Endothelial cell of umbilical vein (primary cell): ENCODE data around the gene LRRN3. TPM values are rescaled to one million over a fixed set of nuclear protein-coding genes. Genes with fewer than 3 reads are reported as not detected.

Experiments
- BruUV-seq: library from RNA; stranded (reverse); fragments of 400-500 nt; replicated peaks from 2 replicates; lab custom pipeline; 2021; lab: Mats Ljungman, UMichigan
- CTCF ChIA-PET: fragments of 300-600, 350-600 bp; sonication (Branson Sonifier 250); formaldehyde crosslinking; loops from one replicate; lab custom pipeline; 2021; ENCODE audit warnings: antibody characterized with exemption, inconsistent platforms; lab: Charles Lee
- POLR2A ChIA-PET: fragments of 300-600, 350-600 bp; sonication (Branson Sonifier 250); formaldehyde crosslinking; loops from one replicate; lab custom pipeline; 2021; ENCODE audit warnings: antibody characterized with exemption, inconsistent platforms; lab: Charles Lee
- DNase-seq: peaks from one replicate; pipeline ENCODE4 v3.0.0-alpha.2; 2011; ENCODE audit warnings: low read depth, low spot score
- FAIRE-seq: peaks from 2 replicates; lab custom pipeline; 2011; peaks lifted over from hg19 to GRCh38; lab: Jason Lieb, UNC
- H2AFZ ChIP-seq: 2 replicates; pipeline ENCODE4 v1.6.0; 2012; ENCODE audit warnings: low read depth, low read length, control low read depth, inconsistent platforms
- H3K27ac ChIP-seq: 2 replicates; pipeline ENCODE4 v1.5.1; 2011; ENCODE audit warnings: low read depth, mild to moderate bottlenecking, control low read depth, low read length, moderate library complexity; ENCODE audit not compliant: insufficient read depth
- H3K27me3 ChIP-seq, 2 experiments: 2 replicates each; pipeline versions ENCODE4 v1.6.0 to v1.6.1; 2011; ENCODE audit warnings: low read length in 2 of 2, mixed read lengths in 1 of 2; ENCODE audit not compliant: control insufficient read depth in 2 of 2, insufficient read depth in 2 of 2
- H3K36me3 ChIP-seq, 2 experiments: 2 replicates in 1 of 2; 3 replicates in 1 of 2; pipeline ENCODE4 v1.5.1; 2011; ENCODE audit warnings: low read length in 2 of 2, mild to moderate bottlenecking in 1 of 2, moderate library complexity in 1 of 2; ENCODE audit not compliant: control insufficient read depth in 2 of 2, insufficient read depth in 2 of 2; ENCODE audit errors: extremely low read depth in 1 of 2
- H3K4me1 ChIP-seq: 3 replicates; pipeline ENCODE4 v1.5.1; 2011; ENCODE audit warnings: mild to moderate bottlenecking, low read length; ENCODE audit not compliant: control insufficient read depth, insufficient read depth; ENCODE audit errors: extremely low read depth
- H3K4me2 ChIP-seq: 2 replicates; pipeline ENCODE4 v1.6.1; 2011; ENCODE audit warnings: low read length, control low read depth, mixed read lengths; ENCODE audit not compliant: insufficient read depth
- H3K4me3 ChIP-seq, 3 experiments: fragments of 200-600 bp in 1 of 3; sonication (generic), shearing (Covaris generic) in 1 of 3; replicated peaks in 1 of 3; 2 replicates each; pipeline ENCODE4 v1.5.1; 2011 to 2016; ENCODE audit warnings: control low read depth in 3 of 3, low read length in 3 of 3, mild to moderate bottlenecking in 2 of 3, inconsistent platforms in 1 of 3, low read depth in 1 of 3, moderate library complexity in 1 of 3; ENCODE audit not compliant: insufficient read depth in 1 of 3
- H3K79me2 ChIP-seq: 2 replicates; pipeline ENCODE4 v1.6.0; 2012; ENCODE audit warnings: low read length, inconsistent platforms; ENCODE audit not compliant: control insufficient read depth, insufficient read depth
- H3K9ac ChIP-seq: replicated peaks from 2 replicates; pipeline ENCODE3; 2011; ENCODE audit warnings: low read length, control low read depth; ENCODE audit not compliant: insufficient read depth; ENCODE audit errors: extremely low read depth
- H3K9me1 ChIP-seq: replicated peaks from 3 replicates; pipeline ENCODE4 v1.6.0; 2011; ENCODE audit warnings: mild to moderate bottlenecking, low read length; ENCODE audit not compliant: control insufficient read depth, insufficient read depth; ENCODE audit errors: extremely low read depth
- H3K9me3 ChIP-seq: replicated peaks from 2 replicates; pipeline ENCODE4 v1.5.1; 2012; ENCODE audit warnings: low read length, inconsistent platforms; ENCODE audit not compliant: control insufficient read depth, insufficient read depth
- H4K20me1 ChIP-seq: replicated peaks from 2 replicates; pipeline ENCODE3; 2011; ENCODE audit warnings: mild to moderate bottlenecking, low read length; ENCODE audit not compliant: control insufficient read depth, insufficient read depth; ENCODE audit errors: extremely low read depth
- EZH2 ChIP-seq: IDR thresholded peaks from 2 replicates; pipeline ENCODE4 v1.6.1; 2012; ENCODE audit warnings: borderline replicate concordance, low read depth, mild to moderate bottlenecking, moderate library complexity, low read length, inconsistent platforms; ENCODE audit not compliant: severe bottlenecking
- FOS ChIP-seq: IDR thresholded peaks from 2 replicates; pipeline ENCODE4 v1.6.1; 2011; ENCODE audit warnings: mild to moderate bottlenecking, low read length, moderate library complexity, borderline replicate concordance; ENCODE audit not compliant: insufficient read depth
- GATA2 ChIP-seq: IDR thresholded peaks from 2 replicates; pipeline ENCODE4 v1.7.0; 2011; ENCODE audit warnings: low read depth, mild to moderate bottlenecking, moderate library complexity, mixed read lengths, low read length; ENCODE audit not compliant: insufficient read length, insufficient read depth
- JUN ChIP-seq: IDR thresholded peaks from 2 replicates; pipeline ENCODE4 v1.6.1; 2011; ENCODE audit warnings: borderline replicate concordance, low read depth; ENCODE audit not compliant: insufficient read length, insufficient read depth
- MYC ChIP-seq: IDR thresholded peaks from one replicate; pipeline ENCODE4 v1.6.1; 2011; ENCODE audit warnings: mild to moderate bottlenecking, low read depth, low read length
- POLR2A ChIP-seq: IDR thresholded peaks from 2 replicates; pipeline ENCODE4 v1.6.1; 2012; ENCODE audit warnings: low read depth, mild to moderate bottlenecking, control low read depth, low read length
- POLR2AphosphoS5 ChIP-seq: IDR thresholded peaks from 2 replicates; pipeline ENCODE4 v1.6.1; 2012; ENCODE audit warnings: low read depth, mild to moderate bottlenecking, control low read depth, low read length, moderate library complexity; ENCODE audit not compliant: insufficient read depth
- dilution Hi-C: fragments of 300-500 bp; cut with MboI; formaldehyde crosslinking; loops from one replicate; pipeline ENCODE4 v1.15.0; 2019; ENCODE audit warnings: low sequenced_read_pairs; ENCODE audit not compliant: extremely low pct_ligation_motif_present
- intact Hi-C: fragments of 100-400 bp; cut with micrococcal nuclease; formaldehyde crosslinking; loops from one replicate; pipeline ENCODE4 v1.10.0; 2022
- polyA plus RNA-seq, 4 experiments: library from polyadenylated mRNA; depleted of rRNA in 3 of 4; stranded (reverse) in 3 of 4; unstranded in 1 of 4; fragments of >200 nt; gene quantifications; 2 replicates each; pipeline versions ENCODE4 v1.2.1 to v1.2.3, GENCODE V29; 2011 to 2012; ENCODE audit warnings: missing spikeins in 1 of 4
- total RNA-seq: library from RNA; stranded (reverse); gene quantifications from 2 replicates; pipeline ENCODE4 v1.2.3, GENCODE V29; 2021
- TF ChIP-seq, protein P1 (sequence below): IDR thresholded peaks from 2 replicates; pipeline ENCODE4 v1.6.1; 2011; ENCODE audit not compliant: insufficient read depth, insufficient read length
- TF ChIP-seq, protein P2 (sequence below), 2 donors: IDR thresholded peaks; 1 replicate in 1 of 2; 2 replicates in 1 of 2; pipeline ENCODE4 v1.5.1; 2011; ENCODE audit warnings: low read length in 2 of 2, mild to moderate bottlenecking in 2 of 2, moderate library complexity in 2 of 2, control low read depth in 1 of 2, inconsistent platforms in 1 of 2, low read depth in 1 of 2; ENCODE audit not compliant: insufficient read depth in 1 of 2; ENCODE audit errors: extremely low read depth in 1 of 2

Gene LRRN3
- total and polyA plus RNA-seq, 2 donors (not counting 3 experiments of a cell fraction or from before 2014, with no cell fraction given), result not detected

DNA sequence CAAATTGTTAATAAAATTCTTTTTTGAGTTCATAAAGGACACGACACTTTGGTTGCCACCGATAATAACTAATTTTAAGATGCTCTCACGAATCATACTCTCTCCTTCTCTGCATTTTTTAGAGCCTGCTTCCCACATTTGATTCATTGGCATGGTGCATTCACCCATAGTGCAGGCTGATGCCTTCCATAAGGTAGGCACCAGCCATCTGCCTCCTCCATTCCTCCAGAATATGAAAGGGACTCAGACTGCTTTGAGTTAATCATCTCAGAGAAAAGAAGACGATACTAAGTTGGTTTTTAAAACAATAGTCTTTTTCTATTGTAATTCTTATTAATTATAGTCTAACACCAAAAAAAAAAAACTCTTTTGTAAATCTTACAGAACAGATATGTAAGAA lies 33.9 kb upstream of the LRRN3 start:
- H3K9me1 ChIP-seq, result no peaks in the 10 kb centered on the region
- H3K27ac ChIP-seq, result no peak overlapping the region
- dilution Hi-C loops (no loop called here), intact Hi-C loops (no loop called here)
- no peak for FAIRE-seq
- H3K4me1 ChIP-seq, result no peaks in the 10 kb centered on the region
- H3K36me3 ChIP-seq, result no peaks in the 10 kb centered on the region
- DNase-seq, result no peak
- no peaks in the 10 kb centered on the region for H4K20me1 ChIP-seq
- no TSS peak for BruUV-seq
- no peak overlapping the region for H2AFZ ChIP-seq
- no peaks in the 10 kb centered on the region for H3K27me3 ChIP-seq
- H3K9ac ChIP-seq, result no peak overlapping the region
- H3K79me2 ChIP-seq, result no peaks in the 10 kb centered on the region
- H3K4me3 ChIP-seq, result no peak overlapping the region
- TF ChIP-seq POLR2AphosphoS5 (no peak), JUN (no peak), GATA2 (no peak), POLR2A (no peak), FOS (no peak), MYC (no peak), EZH2 (no peak)
- TF ChIP-seq, protein P1, sequence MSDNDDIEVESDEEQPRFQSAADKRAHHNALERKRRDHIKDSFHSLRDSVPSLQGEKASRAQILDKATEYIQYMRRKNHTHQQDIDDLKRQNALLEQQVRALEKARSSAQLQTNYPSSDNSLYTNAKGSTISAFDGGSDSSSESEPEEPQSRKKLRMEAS, result no peak
- TF ChIP-seq, protein P2, sequence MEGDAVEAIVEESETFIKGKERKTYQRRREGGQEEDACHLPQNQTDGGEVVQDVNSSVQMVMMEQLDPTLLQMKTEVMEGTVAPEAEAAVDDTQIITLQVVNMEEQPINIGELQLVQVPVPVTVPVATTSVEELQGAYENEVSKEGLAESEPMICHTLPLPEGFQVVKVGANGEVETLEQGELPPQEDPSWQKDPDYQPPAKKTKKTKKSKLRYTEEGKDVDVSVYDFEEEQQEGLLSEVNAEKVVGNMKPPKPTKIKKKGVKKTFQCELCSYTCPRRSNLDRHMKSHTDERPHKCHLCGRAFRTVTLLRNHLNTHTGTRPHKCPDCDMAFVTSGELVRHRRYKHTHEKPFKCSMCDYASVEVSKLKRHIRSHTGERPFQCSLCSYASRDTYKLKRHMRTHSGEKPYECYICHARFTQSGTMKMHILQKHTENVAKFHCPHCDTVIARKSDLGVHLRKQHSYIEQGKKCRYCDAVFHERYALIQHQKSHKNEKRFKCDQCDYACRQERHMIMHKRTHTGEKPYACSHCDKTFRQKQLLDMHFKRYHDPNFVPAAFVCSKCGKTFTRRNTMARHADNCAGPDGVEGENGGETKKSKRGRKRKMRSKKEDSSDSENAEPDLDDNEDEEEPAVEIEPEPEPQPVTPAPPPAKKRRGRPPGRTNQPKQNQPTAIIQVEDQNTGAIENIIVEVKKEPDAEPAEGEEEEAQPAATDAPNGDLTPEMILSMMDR (IDR thresholded peaks at IDR 0.05; ENCODE audit: extremely low read depth in 1 of 2, insufficient read depth in 1 of 2, low read depth in 1 of 2, low read length in 2 of 2), result no peak
- H3K4me2 ChIP-seq, result no peak overlapping the region
- H3K9me3 ChIP-seq, result no peaks in the 10 kb centered on the region
- ChIA-PET CTCF (interaction anchor here (0.6 kb wide), 1 partner anchor 18 kb away, joined by 3 read pairs; no protein-coding TSS in a partner anchor), POLR2A (no interaction called here)
